B cell (primary cell): Measurements from ENCODE around the gene PLSCR4. TPM values are rescaled to one million over a fixed set of nuclear protein-coding genes. Genes with fewer than 3 reads are reported as not detected.

Experiments
- ATAC-seq: fragments of 200-7000 bp; cut with Tn5 transposase; one replicate; pipeline ENCODE4 v1.10.0; 2021; ENCODE audit warnings: low read depth, mild to moderate bottlenecking, moderate number of reproducible peaks, moderate library complexity
- CTCF ChIA-PET: fragments of 350-600 bp; sonication (Branson Sonifier 250); formaldehyde crosslinking; loops from one replicate; lab custom pipeline; 2021; ENCODE audit warnings: antibody characterized with exemption, inconsistent platforms; lab: Charles Lee
- POLR2A ChIA-PET: fragments of 350-600 bp; sonication (Branson Sonifier 250); formaldehyde crosslinking; loops from one replicate; lab custom pipeline; 2021; ENCODE audit warnings: antibody characterized with exemption; lab: Charles Lee
- DNase-seq: peaks from one replicate; pipeline ENCODE4 v3.0.0; 2013
- H2AFZ ChIP-seq: 2 replicates; pipeline ENCODE4 v1.6.1; 2012; ENCODE audit warnings: mild to moderate bottlenecking, low read depth, low read length; ENCODE audit not compliant: insufficient read depth, poor library complexity, severe bottlenecking
- H3K27ac ChIP-seq, 2 donors: 1 replicate in 1 of 2; 2 replicates in 1 of 2; pipeline ENCODE4 v1.5.1; 2012 to 2013; ENCODE audit warnings: low read length in 2 of 2, mild to moderate bottlenecking in 2 of 2, moderate library complexity in 1 of 2
- H3K27me3 ChIP-seq, 4 experiments: fragments of 200-600 bp in 1 of 4; sonication (generic) in 1 of 4; replicated peaks in 1 of 4; 1 replicate in 2 of 4; 2 replicates in 2 of 4; pipeline versions ENCODE4 v1.6.1 to v1.7.0; 2013 to 2016; ENCODE audit warnings: low read length in 3 of 4, mild to moderate bottlenecking in 2 of 4, mixed read lengths in 1 of 4, moderate library complexity in 1 of 4; ENCODE audit not compliant: insufficient read depth in 4 of 4, control insufficient read depth in 3 of 4; ENCODE audit errors: control extremely low read depth in 1 of 4
- H3K36me3 ChIP-seq, 2 experiments: replicated peaks in 1 of 2; 1 replicate in 1 of 2; 2 replicates in 1 of 2; pipeline versions ENCODE4 v1.6.1 to v1.7.1; 2013; ENCODE audit warnings: low read length in 1 of 2; ENCODE audit not compliant: insufficient read depth in 2 of 2, control insufficient read depth in 1 of 2; ENCODE audit errors: control extremely low read depth in 1 of 2, extremely low read depth in 1 of 2
- H3K4me1 ChIP-seq, 2 donors: fragments of 200-600 bp in 1 of 2; sonication (generic) in 1 of 2; 1 replicate in 1 of 2; 2 replicates in 1 of 2; pipeline versions ENCODE4 v1.5.1 to v1.6.1; 2013 to 2017; ENCODE audit warnings: low read length in 2 of 2; ENCODE audit not compliant: control insufficient read depth in 2 of 2, insufficient read depth in 2 of 2
- H3K4me2 ChIP-seq: replicated peaks from 2 replicates; pipeline ENCODE3; 2012; ENCODE audit warnings: mild to moderate bottlenecking, low read depth, low read length; ENCODE audit not compliant: poor library complexity, severe bottlenecking
- H3K4me3 ChIP-seq, 5 experiments: fragments of 200-600 bp in 1 of 5; sonication (generic) in 1 of 5; 1 replicate in 3 of 5; 2 replicates in 2 of 5; pipeline versions ENCODE4 v1.5.1 to v1.7.0; 2011 to 2016; ENCODE audit warnings: low read length in 4 of 5, mild to moderate bottlenecking in 4 of 5, low read depth in 2 of 5, control low read depth in 1 of 5, moderate library complexity in 1 of 5; ENCODE audit not compliant: insufficient read depth in 1 of 5; ENCODE audit errors: control extremely low read depth in 1 of 5, extremely low read depth in 1 of 5
- H3K79me2 ChIP-seq: fragments of 200-600 bp; sonication (generic); one replicate; pipeline ENCODE4 v1.6.0; 2016; ENCODE audit warnings: low read length; ENCODE audit not compliant: control insufficient read depth, insufficient read depth
- H3K9ac ChIP-seq: fragments of 200-600 bp; sonication (generic); 2 replicates; pipeline ENCODE4 v1.6.1; 2017; ENCODE audit warnings: mild to moderate bottlenecking, low read length, moderate library complexity
- H3K9me3 ChIP-seq, 3 donors: one replicate each; pipeline versions ENCODE4 v1.6.1 to v1.7.1; 2013; ENCODE audit warnings: low read length in 2 of 3; ENCODE audit not compliant: control insufficient read depth in 2 of 3, insufficient read depth in 1 of 3; ENCODE audit errors: control extremely low read depth in 1 of 3
- H4K20me1 ChIP-seq: 2 replicates; pipeline ENCODE4 v1.6.0; 2012; ENCODE audit warnings: mild to moderate bottlenecking, low read length; ENCODE audit not compliant: insufficient read depth, control insufficient read depth, poor library complexity, severe bottlenecking
- H3K27ac Mint-ChIP-seq: one replicate; pipeline ENCODE4 v1.8.0; 2021; ENCODE audit warnings: mixed read lengths
- H3K27me3 Mint-ChIP-seq: one replicate; pipeline ENCODE4 v1.8.0; 2021; ENCODE audit warnings: mixed read lengths
- H3K4me1 Mint-ChIP-seq: one replicate; pipeline ENCODE4 v1.8.0; 2021; ENCODE audit warnings: mixed read lengths
- H3K4me3 Mint-ChIP-seq: one replicate; pipeline ENCODE4 v1.8.0; 2021; ENCODE audit warnings: mixed read lengths
- H3K9me3 Mint-ChIP-seq: one replicate; pipeline ENCODE4 v1.8.0; 2022; ENCODE audit warnings: mixed read lengths; ENCODE audit not compliant: insufficient read depth
- EZH2 ChIP-seq: IDR thresholded peaks from 2 replicates; pipeline ENCODE4 v1.6.1; 2012; ENCODE audit warnings: borderline replicate concordance, low read depth, mild to moderate bottlenecking, moderate library complexity, low read length; ENCODE audit not compliant: insufficient read depth, poor library complexity, severe bottlenecking
- WGBS: methylation state at CpG from one replicate; pipeline ENCODE4 v1.1.5; 2013; ENCODE audit warnings: missing lambda C conversion rate; ENCODE audit not compliant: insufficient coverage; 5-methylcytosine and 5-hydroxymethylcytosine counted together
- intact Hi-C: fragments of 100-400 bp; cut with micrococcal nuclease; formaldehyde crosslinking; loops from one replicate; pipeline ENCODE4 v1.10.0; 2022
- polyA plus RNA-seq: library from polyadenylated mRNA; depleted of rRNA; stranded (reverse); fragments of >200 nt; gene quantifications from 2 replicates; pipeline ENCODE4 v1.2.3, GENCODE V29; 2012
- total RNA-seq, 2 donors: library from RNA; stranded (reverse); fragments of 120-200 nt in 1 of 2; gene quantifications; 1 replicate in 1 of 2; 2 replicates in 1 of 2; pipeline versions ENCODE4 v1.2.3 to v1.2.4, GENCODE V29; 2013 to 2022
- TF ChIP-seq, protein P1 (sequence below): fragments of 200-600 bp; IDR thresholded peaks from one replicate; pipeline ENCODE4 v1.8.0; 2022; ENCODE audit warnings: antibody characterized with exemption, mild to moderate bottlenecking

The PLSCR4 gene
- total and polyA plus RNA-seq, 2 donors (not counting 1 experiment from before 2014, with no cell fraction given): not detected

DNA sequence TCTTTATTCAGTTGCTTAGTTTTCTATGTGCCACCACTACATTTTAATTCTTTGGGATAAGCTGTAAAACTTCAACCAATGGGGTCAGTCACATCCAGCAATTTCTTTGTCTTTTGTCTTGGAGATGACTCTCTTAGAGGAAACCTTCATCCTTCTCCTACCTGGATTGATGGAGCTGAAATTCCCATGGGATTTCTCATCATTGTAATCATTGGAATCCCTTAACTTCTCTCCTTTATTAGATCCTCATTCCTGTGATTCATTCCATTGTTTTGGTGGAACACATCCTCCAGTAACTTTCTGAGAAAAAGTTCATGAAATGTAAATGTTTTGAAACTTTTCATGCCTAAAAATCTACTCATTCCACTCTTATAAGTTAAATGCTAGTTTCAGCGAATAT is 80.3 kb downstream of the PLSCR4 start:
- H3K9me3 Mint-ChIP-seq: peaks cover 3% of the 10 kb centered on the region
- no peak overlapping the region for H3K4me3 ChIP-seq
- DNase-seq: no peak
- TF ChIP-seq, protein P1, sequence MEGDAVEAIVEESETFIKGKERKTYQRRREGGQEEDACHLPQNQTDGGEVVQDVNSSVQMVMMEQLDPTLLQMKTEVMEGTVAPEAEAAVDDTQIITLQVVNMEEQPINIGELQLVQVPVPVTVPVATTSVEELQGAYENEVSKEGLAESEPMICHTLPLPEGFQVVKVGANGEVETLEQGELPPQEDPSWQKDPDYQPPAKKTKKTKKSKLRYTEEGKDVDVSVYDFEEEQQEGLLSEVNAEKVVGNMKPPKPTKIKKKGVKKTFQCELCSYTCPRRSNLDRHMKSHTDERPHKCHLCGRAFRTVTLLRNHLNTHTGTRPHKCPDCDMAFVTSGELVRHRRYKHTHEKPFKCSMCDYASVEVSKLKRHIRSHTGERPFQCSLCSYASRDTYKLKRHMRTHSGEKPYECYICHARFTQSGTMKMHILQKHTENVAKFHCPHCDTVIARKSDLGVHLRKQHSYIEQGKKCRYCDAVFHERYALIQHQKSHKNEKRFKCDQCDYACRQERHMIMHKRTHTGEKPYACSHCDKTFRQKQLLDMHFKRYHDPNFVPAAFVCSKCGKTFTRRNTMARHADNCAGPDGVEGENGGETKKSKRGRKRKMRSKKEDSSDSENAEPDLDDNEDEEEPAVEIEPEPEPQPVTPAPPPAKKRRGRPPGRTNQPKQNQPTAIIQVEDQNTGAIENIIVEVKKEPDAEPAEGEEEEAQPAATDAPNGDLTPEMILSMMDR: no peak
- no peak for TF ChIP-seq EZH2
- H3K4me1 ChIP-seq: no peaks in the 10 kb centered on the region
- ChIA-PET POLR2A (interaction anchor here (0.7 kb wide), 1 partner anchor 35 kb away, joined by 4 read pairs; no protein-coding TSS in a partner anchor), CTCF (no interaction called here)
- no peaks in the 10 kb centered on the region for H3K36me3 ChIP-seq
- WGBS: no CpG with 5 or more reads among the region's 1 CpG
- no peaks in the 10 kb centered on the region for H3K4me1 Mint-ChIP-seq
- H3K9ac ChIP-seq: no peak overlapping the region
- intact Hi-C loops: no loop called here
- H3K27ac ChIP-seq: no peak overlapping the region
- no peak for ATAC-seq
- H2AFZ ChIP-seq: no peak overlapping the region
- H3K4me3 Mint-ChIP-seq: no peak overlapping the region
- H3K79me2 ChIP-seq: no peaks in the 10 kb centered on the region
- no peak overlapping the region for H3K4me2 ChIP-seq
- peaks cover 8% of the 10 kb centered on the region for H3K27me3 Mint-ChIP-seq
- peaks cover 0 to 1% (median 0%) of the 10 kb centered on the region in 4 experiments for H3K27me3 ChIP-seq
- no peak overlapping the region for H3K27ac Mint-ChIP-seq
- no peaks in the 10 kb centered on the region for H3K9me3 ChIP-seq
- no peaks in the 10 kb centered on the region for H4K20me1 ChIP-seq

DNA sequence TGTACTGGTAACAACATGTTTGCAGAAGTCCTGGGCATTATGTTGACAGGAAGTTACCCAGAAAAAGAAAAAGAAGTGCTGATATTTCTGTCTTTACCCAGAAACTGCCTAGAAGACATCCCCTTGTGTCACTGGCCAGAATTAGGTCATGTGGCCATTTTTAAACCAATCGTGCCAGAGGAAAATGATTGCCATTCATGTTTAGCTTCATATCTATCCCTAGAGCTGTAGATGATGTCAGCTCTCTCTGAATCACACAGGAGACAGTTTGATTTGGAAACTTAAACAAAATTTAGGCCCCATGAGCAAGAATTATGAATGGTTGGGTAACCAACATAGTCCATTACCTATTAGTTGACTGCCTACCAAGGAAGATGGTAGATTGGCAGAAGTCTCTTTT is 81.0 kb downstream of the PLSCR4 start:
- Histone ChIP-seq H3K27me3 (peaks cover 0 to 4% (median 0%) of the 10 kb centered on the region in 4 experiments), H2AFZ (no peak overlapping the region), H3K4me2 (no peak overlapping the region), H3K9me3 (no peaks in the 10 kb centered on the region), H3K9ac (no peak overlapping the region), H3K79me2 (no peaks in the 10 kb centered on the region), H3K27ac (no peak overlapping the region), H4K20me1 (no peaks in the 10 kb centered on the region), H3K36me3 (no peaks in the 10 kb centered on the region), H3K4me3 (no peak overlapping the region), H3K4me1 (no peaks in the 10 kb centered on the region)
- no peak for DNase-seq
- POLR2A ChIA-PET: interaction anchor here (0.7 kb wide), 1 partner anchor 36 kb away, joined by 4 read pairs; no protein-coding TSS in a partner anchor
- 100% methylated on average over 1 of the region's 1 CpG for WGBS
- no peaks in the 10 kb centered on the region for H3K4me1 Mint-ChIP-seq
- no peak for TF ChIP-seq EZH2
- TF ChIP-seq, protein P1: no peak
- no peak overlapping the region for H3K27ac Mint-ChIP-seq
- no peak for ATAC-seq
- intact Hi-C loops: no loop called here
- peaks cover 3% of the 10 kb centered on the region for H3K9me3 Mint-ChIP-seq
- no peak overlapping the region for H3K4me3 Mint-ChIP-seq
- peaks cover 8% of the 10 kb centered on the region for H3K27me3 Mint-ChIP-seq
- CTCF ChIA-PET: no interaction called here
